ENCODE results near the gene FNBP1.
A peak's percentile ranks its signal among the peaks of the same experiment; 100 is the strongest.

Gene FNBP1

GRCh38 chr9:129888293-129889121 lies 154.5 kb downstream of the FNBP1 start:
- DNase-seq, result peak; percentile 81 to 82

- peak; percentile 32 to 43 for DNase-seq
Observed at GRCh38 chr9:129887334-129888292, 155.4 kb downstream of the FNBP1 start.

- DNase-seq, result no peak
Observed at GRCh38 chr9:129886226-129887174, 156.5 kb downstream of the FNBP1 start.

GRCh38 chr9:129885670-129886106 lies 157.3 kb downstream of the FNBP1 start:
- peak; percentile 89 to 90 for DNase-seq

- DNase-seq, result no peak
Observed at GRCh38 chr9:129885018-129885669, 157.8 kb downstream of the FNBP1 start.

- DNase-seq, result peak; percentile 85 to 88
Observed at GRCh38 chr9:129884220-129885017, 158.6 kb downstream of the FNBP1 start.

- DNase-seq, result no peak
Observed at GRCh38 chr9:129881547-129882324, 161.3 kb downstream of the FNBP1 start.

- DNase-seq, result no peak
Observed at GRCh38 chr9:129880654-129881546, 162.1 kb downstream of the FNBP1 start.

GRCh38 chr9:129879991-129880653 lies 162.9 kb downstream of the FNBP1 start:
- DNase-seq, result no peak

GRCh38 chr9:129879103-129879699 lies 163.8 kb downstream of the FNBP1 start:
- no peak for DNase-seq

- DNase-seq, result no peak
Observed at GRCh38 chr9:129878291-129878690, 164.7 kb downstream of the FNBP1 start.

- no peak for DNase-seq
Observed at GRCh38 chr9:129876815-129877214, 166.2 kb downstream of the FNBP1 start.

GRCh38 chr9:129875687-129876395 lies 167.1 kb downstream of the FNBP1 start:
- DNase-seq, result no peak

- DNase-seq, result no peak
Observed at GRCh38 chr9:129875181-129875611, 167.8 kb downstream of the FNBP1 start.

GRCh38 chr9:129874261-129875101 lies 168.5 kb downstream of the FNBP1 start:
- no peak for DNase-seq

GRCh38 chr9:129873563-129874190 lies 169.3 kb downstream of the FNBP1 start:
- no peak for DNase-seq

Measured in Kasumi-1 (cell line).